ENCODE measurements around the gene TRIM46. TPM values are rescaled to one million over a fixed set of nuclear protein-coding genes. Genes with fewer than 3 reads are reported as not detected.

Gene TRIM46
- total RNA-seq, 1 experiment from 2014 or later, result 18.4 TPM

GRCh38 chr1:155202198-155202597 is 28.5 kb downstream of the TRIM46 start:
- Histone ChIP-seq H4K91ac (ENCODE audit: insufficient read length, low read depth, low read length) (no peak overlapping the region), H3K56ac (ENCODE audit: insufficient read length, low read depth, low read length) (no peak overlapping the region), H3K18ac (ENCODE audit: insufficient read length, low read depth, low read length) (no peak overlapping the region), H4K20me1 (ENCODE audit: control insufficient read depth, insufficient read depth, insufficient read length) (peaks cover 5% of the 10 kb centered on the region), H2BK15ac (ENCODE audit: low read depth, low read length) (no peak overlapping the region), H2BK12ac (ENCODE audit: insufficient read length, low read depth, low read length) (no peak overlapping the region), H3K27me3 (ENCODE audit: insufficient read depth, low read length) (no peaks in the 10 kb centered on the region), H2AK5ac (ENCODE audit: insufficient read length, low read length) (no peak overlapping the region), H3K27ac (ENCODE audit: insufficient read length, low read depth, low read length) (no peak overlapping the region), H3K4me2 (ENCODE audit: insufficient read depth, insufficient read length, low read length) (no peak overlapping the region), H3T11ph (ENCODE audit: low read length) (no peak overlapping the region), H2AFZ (ENCODE audit: low read length) (no peak overlapping the region), H2BK5ac (ENCODE audit: insufficient read length, low read length) (no peak overlapping the region), H3K79me1 (ENCODE audit: insufficient read depth, low read depth, low read length, poor library complexity, severe bottlenecking) (no peaks in the 10 kb centered on the region), H4K5ac (ENCODE audit: insufficient read length, low read depth, low read length) (no peak overlapping the region), H2BK120ac (ENCODE audit: low read depth, low read length, poor library complexity, severe bottlenecking) (no peak overlapping the region), H3K9ac (ENCODE audit: extremely low read depth, insufficient read length, low read length) (no peak overlapping the region), H3K23me2 (ENCODE audit: insufficient read length, low read depth, low read length, poor library complexity, severe bottlenecking) (no peaks in the 10 kb centered on the region), H4K8ac (replicated peaks; ENCODE audit: insufficient read length, low read depth, low read length) (no peak overlapping the region), H3K4me1 (ENCODE audit: insufficient read depth, low read length) (no peaks in the 10 kb centered on the region; the same call in 1 of the 2 replicates), H3K14ac (ENCODE audit: insufficient read depth, low read length) (no peak overlapping the region), H3K23ac (ENCODE audit: insufficient read length, low read depth, low read length) (no peak overlapping the region), H2BK20ac (ENCODE audit: low read depth, low read length, poor library complexity, severe bottlenecking) (no peak overlapping the region), H3K9me3 (ENCODE audit: control insufficient read depth, low read depth, low read length) (no peaks in the 10 kb centered on the region), H3K4ac (ENCODE audit: low read depth, low read length) (no peak overlapping the region), H3K79me2 (ENCODE audit: insufficient read depth, low read length) (no peaks in the 10 kb centered on the region)
- no peak for TF ChIP-seq CTCF (conservative IDR thresholded peaks at IDR 0.05)
- H3K36me3 Mint-ChIP-seq (ENCODE audit: insufficient read depth in 1 of 3, low read depth in 3 of 3), result peaks cover 50 to 79% (median 71%) of the 10 kb centered on the region in 3 experiments
- WGBS (ENCODE audit: extremely low coverage, insufficient read length, low lambda C conversion rate), result no CpG with 5 or more reads among the region's 7 CpGs
- no peak overlapping the region for H3K4me3 Mint-ChIP-seq
- peaks cover 20 to 33% of the 10 kb centered on the region in 2 experiments for H3K4me1 Mint-ChIP-seq
- peaks cover 8% of the 10 kb centered on the region for H3K27me3 Mint-ChIP-seq (ENCODE audit: low read depth)
- H3K9me3 Mint-ChIP-seq, result no peaks in the 10 kb centered on the region
- peak overlapping the region in 1 of 3 experiments; percentile 61; a peak in 1 of 7 replicates for H3K27ac Mint-ChIP-seq
- DNase-seq, result no peak

Measured in H9 (cell line).